Dermis microvascular lymphatic vessel endothelial cell (primary cell): Measurements from ENCODE around the gene HSD11B1L. TPM values are rescaled to one million over a fixed set of nuclear protein-coding genes. Genes with fewer than 3 reads are reported as not detected.

Experiments
- DNase-seq, 2 donors: peaks; one replicate each; pipeline versions ENCODE4 v3.0.0 to v3.0.0-alpha.2; 2010; ENCODE audit warnings: low read depth in 2 of 2
- total RNA-seq: library from RNA; depleted of rRNA; stranded (reverse); fragments of >200 nt; gene quantifications from 2 replicates; pipeline ENCODE4 v1.2.1, GENCODE V29; 2014

Gene HSD11B1L, protein sequence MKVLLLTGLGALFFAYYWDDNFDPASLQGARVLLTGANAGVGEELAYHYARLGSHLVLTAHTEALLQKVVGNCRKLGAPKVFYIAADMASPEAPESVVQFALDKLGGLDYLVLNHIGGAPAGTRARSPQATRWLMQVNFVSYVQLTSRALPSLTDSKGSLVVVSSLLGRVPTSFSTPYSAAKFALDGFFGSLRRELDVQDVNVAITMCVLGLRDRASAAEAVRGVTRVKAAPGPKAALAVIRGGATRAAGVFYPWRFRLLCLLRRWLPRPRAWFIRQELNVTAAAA
- total RNA-seq: 3.3 and 9.2 TPM in 2 replicates

DNA sequence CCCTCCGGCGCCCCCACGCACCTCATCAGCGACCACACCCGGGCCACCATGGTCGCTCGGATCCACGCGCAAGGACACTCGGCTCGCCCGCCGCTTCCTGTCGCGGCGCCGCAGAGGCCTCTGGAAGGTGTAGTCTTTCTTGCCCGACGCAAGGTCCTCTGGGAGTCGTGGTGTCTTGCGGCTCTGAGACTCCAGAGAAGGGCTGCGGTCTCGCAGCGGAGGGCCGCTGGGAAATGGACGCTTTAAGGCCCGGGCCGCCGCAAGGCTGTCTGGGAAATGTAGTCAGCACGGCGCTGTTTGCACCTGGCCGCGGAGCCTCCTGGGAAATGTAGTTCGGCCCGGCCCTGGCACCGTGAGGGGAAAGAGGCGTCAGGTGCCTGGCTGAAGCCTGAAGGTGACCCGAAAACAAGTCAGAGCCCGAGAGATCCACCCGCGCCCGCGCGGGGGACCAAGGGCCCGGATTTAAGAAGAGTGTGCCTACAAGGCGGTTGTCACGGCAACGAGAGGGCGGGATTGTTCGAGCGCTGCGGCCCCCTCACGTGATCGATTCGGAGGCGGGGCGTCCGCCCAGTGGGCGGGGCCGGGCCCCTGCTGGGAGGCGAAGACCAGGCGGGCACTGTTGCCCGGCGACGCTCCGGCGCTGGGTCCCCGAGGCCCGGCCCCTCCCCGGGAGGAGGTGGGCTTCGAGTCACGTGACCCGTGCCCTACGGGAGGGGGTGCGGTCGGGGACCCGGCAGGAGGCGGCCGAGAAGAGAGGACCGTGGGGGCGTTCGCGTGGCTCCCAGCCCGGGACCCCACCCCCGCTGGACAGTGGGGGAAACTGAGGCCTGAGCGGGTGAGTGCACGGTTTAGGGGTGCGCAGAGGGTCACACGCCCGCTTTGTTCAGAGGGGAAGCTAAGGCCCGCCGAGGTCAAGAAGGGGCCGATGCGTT, at the start of gene HSD11B1L, which contains the start of gene MICOS13:
Gene HSD11B1L, plus strand, starts transcription at position 591 of the 932 bp plus-strand sequence. CDS start 3,806 bp downstream, outside the sequence.
Gene MICOS13, minus strand, starts transcription at position 80 of the 932 bp plus-strand sequence. Its CDS starts 30 bp downstream, at position 50.
- peak; percentile 96 to 99 for DNase-seq

DNA sequence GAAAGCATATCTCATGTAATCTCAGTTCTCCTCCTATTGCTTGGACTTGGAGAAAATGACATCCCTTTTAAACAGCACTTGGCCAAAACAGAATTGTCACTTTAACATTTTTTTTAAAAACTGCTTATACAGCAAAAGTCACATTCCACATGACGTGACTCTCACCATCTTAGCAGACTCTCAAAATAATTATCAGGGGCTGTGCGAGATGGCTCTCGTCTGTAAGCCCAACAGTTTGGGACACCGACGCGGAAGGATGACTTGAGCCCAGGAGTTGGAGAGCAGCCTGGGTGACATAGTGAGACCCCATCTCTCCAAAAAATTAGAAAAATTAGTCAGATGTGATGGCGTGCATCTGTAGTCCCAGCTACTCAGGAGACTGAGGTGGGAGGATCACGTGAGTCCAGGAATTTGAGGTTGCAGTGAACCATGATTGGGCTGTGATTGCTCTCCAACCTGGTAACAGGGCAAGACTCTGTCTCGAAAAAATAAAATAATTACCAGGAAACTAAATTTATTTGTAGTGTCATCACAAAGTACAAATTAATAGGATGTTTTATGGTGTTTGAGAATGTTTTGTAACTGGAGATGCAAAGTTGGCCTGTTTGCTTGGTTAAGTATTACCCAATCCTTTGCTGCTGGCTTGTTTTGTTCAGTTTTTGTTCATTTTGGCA, 49.1 kb upstream of the HSD11B1L start:
- no peak for DNase-seq

DNA sequence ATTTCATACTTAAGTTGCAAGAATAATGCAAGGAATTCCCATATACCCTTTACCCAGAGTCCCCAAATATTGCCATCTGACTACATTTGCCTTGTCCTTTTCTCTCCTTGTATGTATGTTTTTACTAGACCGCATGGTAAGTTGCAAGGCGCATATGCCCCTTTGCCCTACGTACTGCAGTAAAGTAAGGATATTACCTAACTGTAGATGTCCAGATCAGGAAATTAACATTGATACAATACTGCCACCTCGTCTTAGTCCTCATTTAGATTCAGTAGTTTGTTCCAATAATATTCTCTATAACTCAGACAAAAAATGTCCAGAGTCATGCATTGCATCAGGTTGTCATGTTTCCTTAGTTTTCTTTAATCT, 48.6 kb upstream of the HSD11B1L start:
- DNase-seq: no peak

DNA sequence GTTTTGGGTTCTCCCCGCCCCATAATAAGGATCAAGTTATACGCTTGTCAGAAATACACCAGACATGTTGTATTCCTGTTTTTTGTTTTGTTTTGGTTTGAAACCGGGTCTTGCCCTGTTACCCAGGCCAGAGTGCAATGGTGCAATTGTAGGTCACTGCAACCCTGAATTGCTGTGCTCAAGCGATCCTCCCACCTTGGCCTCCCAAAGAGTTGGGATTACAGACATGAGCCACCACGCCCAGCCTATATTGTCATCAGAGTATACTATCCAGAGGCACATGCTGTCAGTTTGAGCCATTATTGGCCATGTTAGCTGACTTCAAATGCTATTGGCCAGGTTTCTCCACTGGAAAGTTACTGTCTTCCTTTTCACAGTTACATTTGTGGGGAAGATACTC, 48.2 kb upstream of the HSD11B1L start:
- DNase-seq: no peak

DNA sequence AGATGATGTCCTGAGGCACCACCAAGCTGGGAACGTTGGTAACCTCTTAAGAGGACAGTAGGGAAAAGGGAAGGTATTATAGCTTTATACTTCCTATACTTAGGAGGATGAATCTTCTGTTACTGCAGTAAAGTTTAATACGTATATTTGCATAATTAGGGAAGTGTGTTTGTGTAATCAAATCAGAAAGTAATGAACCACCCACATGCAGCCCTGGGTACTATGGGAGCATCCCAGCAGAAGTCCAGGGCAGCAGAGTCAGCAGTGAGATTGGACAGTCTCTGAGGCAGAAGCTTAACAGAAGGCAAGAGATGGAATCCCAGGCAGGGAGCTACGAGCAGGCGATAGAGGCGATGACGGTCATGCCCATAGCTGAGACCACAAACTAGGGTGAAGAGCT, 45.4 kb upstream of the HSD11B1L start:
- no peak for DNase-seq

DNA sequence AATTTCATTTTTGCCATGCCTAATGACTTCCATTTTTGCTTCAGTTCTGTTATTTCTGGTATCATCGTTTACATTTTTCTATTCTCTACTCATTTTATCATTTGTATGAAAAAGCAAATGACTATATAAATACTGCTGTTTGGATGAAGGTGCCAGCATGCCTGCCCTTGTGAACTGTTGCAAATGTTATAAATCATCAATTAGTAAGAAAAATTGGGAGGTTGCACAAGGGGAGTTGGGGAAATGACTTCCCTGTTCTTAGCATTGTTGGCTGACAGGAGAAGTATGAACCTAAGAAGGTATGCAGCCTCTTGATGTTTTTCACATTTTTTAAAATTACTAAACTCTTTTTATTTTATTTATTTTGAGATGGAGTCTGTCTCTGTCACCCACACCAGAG, 42.9 kb upstream of the HSD11B1L start:
- DNase-seq: no peak

DNA sequence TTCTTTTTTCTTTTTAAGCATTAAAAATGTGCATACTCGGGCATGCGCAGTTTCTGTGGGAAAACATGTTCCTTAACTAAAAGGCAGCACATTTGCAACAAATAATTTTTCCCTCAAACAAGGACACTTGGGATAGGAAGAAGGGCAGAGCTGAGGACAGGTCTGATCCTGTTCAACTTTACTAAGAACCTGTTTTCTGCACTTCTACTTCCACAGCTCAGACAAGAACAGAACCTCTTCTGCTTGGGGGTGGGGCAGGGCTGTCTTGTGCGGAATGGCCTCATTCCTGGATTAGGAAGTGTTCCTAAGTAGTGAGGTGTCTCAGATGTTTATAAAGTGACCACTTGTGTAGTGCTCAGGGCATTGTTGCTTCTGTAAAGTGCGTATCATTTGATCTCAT, 39.7 kb upstream of the HSD11B1L start:
- DNase-seq: no peak

DNA sequence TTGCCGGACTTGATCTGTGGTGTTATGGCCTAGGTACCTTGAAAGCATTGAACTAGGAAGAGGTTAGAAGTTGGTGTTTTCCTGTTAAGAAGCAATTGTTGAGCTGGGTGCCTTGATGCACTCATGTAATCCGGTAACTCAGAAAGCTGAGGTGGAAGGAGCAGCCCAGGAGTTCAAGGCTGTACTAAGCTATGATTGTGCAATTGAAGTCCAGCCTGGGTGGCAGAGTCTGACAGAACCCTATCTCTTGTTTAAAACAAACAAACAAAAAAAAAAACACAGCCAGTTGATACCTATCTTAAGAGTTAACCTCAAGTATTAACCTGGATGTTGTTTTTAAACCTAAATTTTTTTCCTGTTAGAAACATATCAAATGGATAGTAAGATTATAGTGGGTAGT, 38.6 kb upstream of the HSD11B1L start:
- no peak for DNase-seq

DNA sequence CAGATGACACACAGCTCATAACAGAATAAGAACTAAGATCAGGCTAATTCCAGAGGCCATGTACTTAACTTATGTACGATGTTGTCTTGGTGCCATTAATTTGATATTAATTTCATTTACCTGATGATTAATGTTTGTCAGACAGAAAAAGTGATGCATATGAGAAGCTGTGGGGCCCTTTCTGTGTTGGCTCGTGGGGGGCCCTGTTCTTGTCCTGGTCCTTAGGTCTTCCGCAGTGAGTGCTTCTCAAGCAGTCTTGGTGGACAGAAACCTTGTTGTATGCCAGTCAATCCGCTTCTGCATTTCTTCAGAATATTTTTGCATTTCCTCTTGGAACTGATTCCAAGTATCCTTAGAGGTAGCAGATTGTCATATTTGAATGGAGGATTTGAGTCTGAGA, 37.8 kb upstream of the HSD11B1L start:
- DNase-seq: no peak

DNA sequence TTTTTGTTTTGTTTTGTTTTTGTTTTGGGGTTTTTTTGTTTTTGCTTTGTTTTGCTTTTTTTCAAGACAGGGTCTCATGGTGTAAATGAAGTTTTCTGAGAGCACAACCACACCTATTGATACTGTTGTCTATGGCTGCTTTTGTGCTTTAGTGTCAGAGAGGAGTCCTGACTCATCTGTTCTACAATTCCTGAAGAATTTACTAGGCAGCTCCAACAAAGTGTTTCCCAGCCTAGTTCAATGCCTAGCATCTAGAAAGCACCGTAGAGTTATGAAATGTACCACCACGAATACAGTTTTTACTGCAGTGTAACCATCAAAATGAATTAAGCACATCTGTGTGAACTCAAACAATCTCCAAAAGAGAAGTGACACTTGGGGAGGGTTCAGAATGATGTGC, 36.8 kb upstream of the HSD11B1L start:
- no peak for DNase-seq

DNA sequence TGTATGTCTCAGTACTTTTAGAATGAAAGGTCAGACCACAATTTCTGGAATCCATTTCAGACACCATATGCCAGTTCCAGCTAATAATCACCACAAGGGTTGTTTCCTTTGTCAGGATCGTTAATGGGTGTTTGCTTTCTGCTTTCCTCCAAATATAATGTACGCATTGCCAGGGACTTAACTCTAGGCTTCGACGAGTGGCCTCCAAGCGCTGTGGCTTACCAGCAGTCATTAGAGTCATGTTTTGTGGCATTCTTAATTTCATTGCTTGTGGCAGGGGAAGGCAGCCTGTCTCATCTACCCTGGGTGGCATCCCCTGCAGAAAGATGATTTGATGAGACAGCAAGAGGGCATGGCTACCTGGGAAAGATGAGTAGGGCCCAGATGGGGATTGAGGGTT, 35.4 kb upstream of the HSD11B1L start:
- no peak for DNase-seq

DNA sequence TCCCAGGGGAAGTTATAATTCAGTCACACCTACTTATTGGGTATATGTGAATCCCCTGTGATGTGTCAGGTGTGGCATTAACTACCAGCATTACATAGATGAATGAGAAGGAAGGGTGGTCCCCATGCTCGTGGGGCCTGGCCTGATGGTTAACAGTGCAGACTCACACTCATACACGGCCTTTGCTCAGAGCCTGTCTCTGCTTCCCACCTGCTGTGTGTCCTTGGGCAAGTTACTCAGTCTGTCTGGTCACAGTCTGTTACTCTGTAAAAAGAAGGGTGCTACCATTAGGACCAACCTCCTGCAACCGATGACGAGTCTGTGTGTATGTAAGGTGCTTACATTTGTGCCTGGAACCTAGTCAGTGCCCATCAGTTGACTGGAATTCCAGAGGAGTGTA, 34.1 kb upstream of the HSD11B1L start:
- no peak for DNase-seq

DNA sequence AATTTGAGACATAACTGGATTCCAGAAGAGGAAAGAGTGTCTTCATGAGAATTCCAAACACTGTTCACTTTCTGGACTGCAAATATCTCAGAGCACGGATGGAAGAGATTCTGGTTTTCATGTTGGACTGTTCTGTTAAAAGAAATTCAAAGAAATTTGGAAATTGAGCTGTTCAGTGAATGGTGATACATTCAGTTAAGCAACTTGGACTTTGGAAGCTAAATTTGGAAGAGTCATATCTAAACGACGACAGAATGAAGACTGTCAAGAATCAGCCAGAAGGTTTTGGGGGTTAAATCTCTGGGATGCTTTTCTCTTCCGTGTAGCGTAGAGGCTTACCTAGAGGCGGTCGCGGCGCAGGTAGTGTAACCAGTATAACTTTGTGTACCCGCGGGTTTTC, 32.4 kb upstream of the HSD11B1L start:
- no peak for DNase-seq

DNA sequence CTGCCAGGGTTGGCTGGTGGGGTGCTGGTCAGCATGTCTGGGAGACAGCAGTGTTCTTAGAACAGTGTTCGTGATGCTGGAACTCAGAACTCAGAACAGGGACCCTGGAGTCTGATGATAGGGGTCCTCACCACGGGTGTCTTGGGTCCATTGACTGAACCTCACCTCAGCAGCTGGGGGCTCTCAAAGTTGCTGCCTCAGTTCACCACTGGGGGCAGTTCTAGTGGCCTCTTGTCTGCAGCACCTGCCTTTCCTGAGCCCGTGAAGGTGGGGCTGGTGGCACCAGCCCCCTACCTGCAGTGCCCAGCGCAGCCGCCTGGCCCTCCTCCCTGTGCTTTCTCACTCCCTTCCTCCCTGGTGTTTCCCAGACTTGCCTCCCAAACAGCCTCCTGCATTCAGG, 29.5 kb upstream of the HSD11B1L start:
- no peak for DNase-seq

DNA sequence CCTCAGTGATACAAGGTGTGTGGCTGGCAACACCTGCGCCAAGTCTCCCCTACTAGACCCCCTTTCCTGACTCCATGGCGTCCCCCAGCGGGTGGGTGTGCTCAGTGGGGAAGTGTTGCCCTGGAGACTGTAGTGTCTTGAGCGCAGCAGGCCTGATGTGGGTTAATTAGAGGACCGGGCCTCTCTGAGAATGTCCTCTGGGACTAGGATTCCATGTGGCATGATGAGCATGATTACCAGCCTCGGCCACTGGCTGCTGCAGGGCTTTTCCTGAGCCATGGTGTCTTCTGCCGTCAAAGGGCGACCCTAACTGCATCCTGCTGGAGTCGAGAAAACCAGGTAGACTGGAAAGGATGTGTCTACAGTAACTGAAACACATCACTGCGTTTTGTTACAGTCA, 28.6 kb upstream of the HSD11B1L start:
- no peak for DNase-seq

DNA sequence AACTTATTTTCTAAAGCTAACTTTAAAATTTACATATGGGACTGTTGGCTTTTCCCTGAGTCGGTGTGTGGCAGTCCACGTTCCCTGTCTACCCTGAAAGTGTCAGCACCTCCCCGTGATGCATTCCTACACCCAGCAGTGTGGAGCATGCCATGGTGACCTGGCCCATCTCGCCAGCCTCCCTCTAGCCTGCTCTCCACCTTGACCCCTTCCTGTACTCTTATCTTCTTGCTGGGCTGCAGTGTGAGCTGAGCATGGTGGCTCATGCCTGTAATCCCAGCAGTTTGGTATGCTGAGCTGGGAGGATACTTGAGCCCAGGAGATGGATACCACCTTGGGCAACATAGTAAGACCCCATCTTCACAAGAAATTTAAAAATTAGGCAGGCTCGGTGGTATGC, 25.9 kb upstream of the HSD11B1L start:
- no peak for DNase-seq

DNA sequence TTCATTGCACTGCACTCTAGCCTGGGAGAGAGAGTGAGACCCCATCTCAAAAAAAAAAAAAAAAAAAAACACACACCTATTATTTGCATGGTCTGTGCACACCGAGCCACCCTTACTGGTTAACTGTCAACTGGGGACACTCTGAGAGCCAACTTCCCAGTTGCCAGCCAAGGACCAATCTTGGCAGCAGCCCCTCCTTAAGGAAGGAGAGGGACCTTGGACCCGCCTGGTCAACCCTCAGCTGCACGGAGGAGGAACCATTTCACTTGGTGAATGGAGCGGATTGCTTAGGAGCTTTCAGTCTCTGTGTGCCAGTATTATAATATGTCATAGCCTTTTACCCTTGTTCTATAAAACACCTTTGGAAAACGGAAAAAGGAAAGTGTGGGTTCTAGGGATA, 25.4 kb upstream of the HSD11B1L start:
- no peak for DNase-seq

DNA sequence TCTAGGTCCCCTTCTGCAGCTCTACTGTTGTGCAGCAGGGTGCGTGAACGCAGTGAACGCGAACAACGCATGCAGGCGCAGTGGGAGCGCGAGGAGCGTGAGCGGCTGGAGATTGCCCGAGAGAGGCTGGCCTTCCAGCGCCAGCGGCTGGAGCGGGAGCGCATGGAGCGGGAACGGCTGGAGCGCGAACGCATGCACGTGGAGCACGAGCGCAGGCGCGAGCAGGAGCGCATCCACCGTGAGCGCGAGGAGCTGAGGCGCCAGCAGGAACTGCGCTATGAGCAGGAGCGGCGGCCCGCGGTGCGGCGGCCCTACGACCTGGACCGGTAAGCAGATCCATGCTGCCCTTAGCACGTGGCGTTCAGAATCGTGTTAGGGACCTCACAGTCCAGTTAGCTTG, 19.3 kb upstream of the HSD11B1L start:
- DNase-seq: no peak

DNA sequence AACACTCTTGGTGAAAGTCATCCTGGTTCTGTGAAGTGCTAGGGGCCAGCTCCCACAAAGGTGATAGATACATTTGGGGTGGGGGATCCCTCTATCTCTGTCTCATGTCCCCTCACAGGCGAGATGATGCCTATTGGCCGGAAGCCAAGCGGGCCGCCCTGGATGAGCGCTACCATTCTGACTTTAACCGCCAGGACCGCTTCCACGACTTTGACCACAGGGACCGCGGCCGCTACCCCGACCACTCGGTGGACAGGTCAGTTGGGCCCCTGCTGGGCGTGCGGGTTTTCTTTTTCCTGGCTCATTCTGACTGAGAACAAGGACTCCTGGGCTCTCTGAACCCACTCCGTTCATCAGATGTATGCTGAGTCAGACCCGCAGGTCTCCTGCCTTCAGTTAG, 16.9 kb upstream of the HSD11B1L start:
- no peak for DNase-seq

DNA sequence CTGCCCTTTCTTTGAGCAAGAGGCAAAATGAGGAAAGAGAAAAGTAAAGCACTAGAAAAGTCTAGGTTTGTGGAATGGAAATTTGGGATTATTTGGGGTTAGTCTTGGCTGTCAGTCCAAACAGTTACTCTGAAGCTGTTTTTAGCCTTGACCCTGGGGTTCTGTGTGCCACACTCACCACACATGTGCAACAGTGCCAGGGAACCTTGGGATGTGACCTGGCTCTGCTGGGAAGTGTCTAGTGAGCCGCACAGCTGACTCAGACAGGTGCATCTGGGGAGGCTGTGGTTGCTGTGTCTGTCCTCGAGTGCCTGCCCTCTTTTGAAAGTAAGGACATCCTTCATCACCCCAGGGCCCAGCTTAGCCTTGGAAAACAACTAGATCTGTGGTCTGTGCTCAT, 16.3 kb upstream of the HSD11B1L start:
- no peak for DNase-seq

DNA sequence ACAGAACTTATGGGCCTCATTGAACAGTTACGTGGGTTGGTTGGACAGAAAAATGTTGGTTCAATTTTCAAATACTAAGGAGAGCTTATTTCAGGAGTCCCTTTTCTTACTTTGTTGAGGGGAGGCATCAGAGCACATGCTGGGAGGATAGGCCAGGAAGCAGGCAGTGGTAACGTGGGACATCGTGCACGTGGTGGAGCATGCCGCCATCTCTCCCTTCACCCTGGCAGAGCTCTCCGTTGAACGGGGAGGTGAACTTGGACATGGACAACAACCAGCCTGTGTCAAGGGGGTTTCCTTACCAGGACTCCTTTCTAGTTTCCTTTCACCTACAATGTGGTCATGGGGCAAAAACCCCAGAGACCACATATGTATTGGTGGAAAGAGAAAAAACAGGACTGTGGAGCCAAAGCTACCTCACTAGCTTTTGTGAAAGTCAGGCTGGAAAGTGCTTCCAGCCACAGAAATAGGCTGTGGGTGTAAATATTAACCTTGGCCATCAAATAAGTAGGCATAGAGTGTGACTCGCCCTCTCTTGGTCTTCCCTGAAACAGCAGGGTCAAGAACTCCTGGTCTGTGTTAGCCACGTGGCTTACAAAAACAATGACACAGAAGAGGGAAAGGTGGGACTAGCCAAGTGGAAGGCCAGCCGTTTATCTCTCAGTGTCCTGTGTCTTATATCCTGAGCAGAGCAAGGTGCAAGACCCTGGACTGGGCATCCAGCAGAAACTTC, 14.9 kb upstream of the HSD11B1L start:
- peak; percentile 32 to 70 for DNase-seq
